HCEC 1CT (cell line): Measurements from ENCODE around the gene SLC25A51.
A peak's percentile ranks its signal among the peaks of the same experiment; 100 is the strongest.
"Not testable (repeated sequence)": the region's sequence is repeated elsewhere in the genome, so short reads cannot be mapped to it uniquely, and the experiment has no call there.

Experiments used
- DNase-seq: peaks from one replicate; pipeline ENCODE4 v3.0.0-alpha.2; 2017

Gene SLC25A51

DNA sequence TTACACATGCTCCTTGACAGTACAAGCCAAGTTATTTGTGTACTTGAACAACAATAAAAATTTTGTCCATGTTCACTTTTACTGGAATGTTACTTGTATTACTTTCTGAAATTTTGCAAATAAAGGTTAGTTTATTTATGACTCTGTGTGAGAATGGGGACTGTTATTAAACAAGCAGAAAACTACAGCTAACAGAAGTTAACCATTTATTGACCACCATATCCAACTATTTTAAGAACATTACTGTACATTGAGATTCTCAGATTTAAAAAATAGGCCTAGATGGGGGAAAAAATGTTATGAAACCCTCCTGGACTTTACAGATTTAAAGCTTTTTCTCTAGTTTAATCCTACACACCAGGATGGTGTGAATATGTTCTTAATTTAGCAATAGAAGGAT lies 1.8 kb downstream of the SLC25A51 start:
- no peak for DNase-seq

DNA sequence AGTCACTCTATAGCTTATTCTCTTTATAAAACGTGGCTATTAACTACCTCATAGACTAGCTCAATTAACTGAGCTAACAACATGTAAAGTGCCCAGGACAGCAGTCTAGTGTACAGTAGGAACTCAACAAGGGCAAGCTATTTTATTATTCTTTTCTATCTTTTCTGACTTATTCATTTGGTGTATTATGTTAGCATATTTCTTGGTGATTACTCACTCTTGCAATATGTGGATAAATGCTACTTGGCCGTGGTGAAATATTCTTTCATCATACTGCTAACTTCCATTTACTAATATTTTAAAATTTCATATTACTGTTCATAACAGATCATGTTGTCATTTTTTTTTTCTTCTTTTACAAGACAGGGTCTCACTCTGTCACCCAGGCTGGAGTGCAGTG lies 4.9 kb downstream of the SLC25A51 start:
- DNase-seq, result peak; percentile 77

DNA sequence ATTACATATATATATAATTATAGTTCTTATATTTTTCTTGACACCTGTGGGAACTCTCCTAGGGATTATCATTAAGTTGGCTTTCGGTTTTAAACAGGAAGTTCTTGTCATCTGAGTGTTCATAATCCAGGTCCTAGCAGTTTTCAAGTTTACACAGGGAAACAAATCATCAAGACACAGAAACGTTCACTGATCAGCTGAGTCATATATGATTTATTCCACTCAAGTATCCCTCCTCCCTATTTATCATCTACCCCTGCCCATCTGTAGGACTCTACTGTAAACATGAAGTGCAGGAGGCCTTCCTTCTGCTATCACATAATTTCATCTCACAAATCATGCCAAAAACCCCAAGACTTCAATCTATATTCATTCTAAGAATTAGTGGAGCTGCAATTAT lies 6.3 kb downstream of the SLC25A51 start:
- DNase-seq, result peak; percentile 63

DNA sequence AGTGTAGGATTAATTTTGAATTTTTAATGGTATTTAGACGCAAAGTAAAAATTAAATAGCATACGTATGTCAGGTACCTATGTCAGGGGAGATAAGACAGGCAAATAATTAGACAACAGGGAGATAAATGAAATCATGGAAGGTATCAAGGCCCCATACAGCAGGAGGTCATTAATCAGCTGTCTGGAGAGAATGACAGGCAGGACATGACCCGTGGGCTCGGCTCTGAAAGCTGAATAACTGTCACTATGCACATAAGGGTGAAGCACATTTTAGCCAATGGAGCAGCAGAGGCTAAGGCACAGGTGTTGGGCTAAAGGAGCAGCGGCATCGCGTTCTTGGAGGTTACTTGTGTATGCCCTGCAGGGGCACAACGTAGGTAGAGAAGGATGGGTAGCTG lies 11.9 kb downstream of the SLC25A51 start:
- no peak for DNase-seq

DNA sequence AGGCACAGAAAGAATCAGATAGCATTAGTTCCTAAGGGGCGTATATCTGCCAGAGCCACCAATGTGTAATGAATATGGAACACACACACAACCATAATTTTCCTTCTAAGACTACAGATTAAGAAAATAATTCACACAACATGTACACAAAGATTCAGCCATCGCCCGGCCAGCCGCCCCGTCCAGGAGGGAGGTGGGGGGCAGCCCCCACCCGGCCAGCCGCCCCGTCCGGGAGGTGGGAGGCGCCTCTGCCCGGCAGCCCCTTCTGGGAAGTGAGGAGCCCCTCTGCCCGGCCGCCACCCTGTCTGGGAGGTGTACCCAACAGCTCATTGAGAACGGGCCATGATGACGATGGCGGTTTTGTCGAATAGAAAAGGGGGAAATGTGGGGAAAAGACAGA lies 12.9 kb downstream of the SLC25A51 start:
- not testable (repeated sequence) for DNase-seq

DNA sequence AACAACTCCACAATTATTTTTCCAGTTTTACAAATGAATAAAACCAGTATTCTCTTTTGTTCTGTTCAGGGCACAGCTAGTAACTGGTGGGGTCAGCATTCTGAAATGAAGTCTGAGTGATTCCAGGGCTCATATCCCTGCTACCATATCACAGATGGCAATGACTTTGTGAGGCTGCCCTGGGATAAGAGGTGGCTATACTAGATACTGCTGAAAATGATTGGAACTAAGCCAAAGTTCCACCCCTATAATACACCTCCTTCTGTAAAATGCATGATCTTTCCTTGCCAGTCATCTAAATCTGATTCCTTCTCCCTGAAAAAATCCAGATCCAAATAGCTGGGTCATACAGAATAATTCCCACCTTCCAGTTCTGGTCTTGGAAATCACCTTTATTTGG lies 14.4 kb downstream of the SLC25A51 start:
- DNase-seq, result no peak

DNA sequence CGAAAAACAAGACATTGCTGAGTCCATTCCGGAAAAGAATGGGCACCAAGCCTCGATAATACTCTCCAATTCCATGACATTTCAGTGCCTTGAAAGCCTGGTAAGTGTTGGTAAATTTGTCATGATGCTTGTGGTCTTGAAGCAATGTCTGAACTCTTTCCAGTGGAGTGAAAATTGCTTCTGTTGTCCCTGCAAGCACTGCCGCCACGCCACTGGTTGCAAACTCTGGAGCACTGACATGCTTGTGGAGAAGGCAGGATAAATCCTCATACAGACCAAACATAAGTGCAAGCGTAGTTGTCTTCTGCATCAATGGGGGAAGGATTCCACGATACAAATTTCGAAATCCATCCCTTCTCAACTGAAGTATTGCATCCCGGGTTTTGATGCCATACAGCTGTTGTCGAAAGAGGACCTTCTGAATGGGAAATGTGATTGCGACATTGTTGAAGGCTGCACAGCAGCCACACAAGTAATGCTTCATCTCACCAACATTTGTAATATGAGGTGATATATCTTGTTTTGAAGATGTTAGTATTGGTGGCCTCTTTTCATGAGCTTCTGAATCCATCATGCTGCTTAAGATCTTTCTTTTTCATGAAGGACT lies 15.8 kb downstream of the SLC25A51 start:
- peak; percentile 61 for DNase-seq

DNA sequence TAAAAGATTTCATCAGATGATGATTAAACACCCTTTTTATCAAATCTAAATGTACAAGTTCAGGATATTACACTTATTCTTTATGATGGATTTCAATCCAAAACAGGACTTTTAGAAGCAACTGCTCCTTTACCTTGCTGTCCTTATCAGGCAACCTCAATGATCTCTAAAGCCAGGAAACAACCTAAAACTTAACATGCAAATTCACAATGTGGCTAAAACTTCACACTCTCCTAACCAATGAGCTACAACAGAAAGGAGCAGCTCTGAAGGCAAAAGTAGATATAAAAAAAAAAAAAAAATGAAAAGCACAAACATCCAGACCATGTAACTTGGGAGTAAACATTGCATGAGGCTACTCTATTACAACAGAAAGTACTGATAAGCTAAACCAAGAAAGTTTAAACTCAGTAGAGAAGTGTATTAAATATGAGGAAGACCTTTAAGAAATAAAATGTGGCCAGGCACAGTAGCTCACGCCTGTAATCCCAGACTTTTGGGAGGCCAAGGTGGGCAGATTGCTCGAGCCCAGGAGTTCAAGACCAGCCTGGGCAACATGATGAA lies 22.9 kb downstream of the SLC25A51 start:
- DNase-seq, result no peak

DNA sequence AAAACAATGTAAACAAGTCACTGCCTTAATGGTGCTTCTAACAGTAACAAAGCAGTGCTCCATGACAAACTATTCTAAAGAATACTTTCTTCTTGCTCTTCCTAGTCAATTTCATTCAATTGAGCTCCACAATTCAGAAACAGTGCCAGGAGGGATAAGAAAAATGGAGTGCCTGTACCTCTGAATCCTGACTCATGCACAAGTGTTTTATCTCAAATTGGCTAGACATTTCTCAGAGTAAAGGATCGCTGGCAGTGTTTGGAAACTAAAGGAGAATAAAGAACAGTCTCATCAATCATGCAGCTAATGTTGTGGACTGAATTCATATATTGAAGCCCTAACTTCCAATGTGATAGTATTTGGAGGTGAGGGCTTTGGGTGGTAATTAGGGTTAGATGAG lies 27.6 kb downstream of the SLC25A51 start:
- no peak for DNase-seq

DNA sequence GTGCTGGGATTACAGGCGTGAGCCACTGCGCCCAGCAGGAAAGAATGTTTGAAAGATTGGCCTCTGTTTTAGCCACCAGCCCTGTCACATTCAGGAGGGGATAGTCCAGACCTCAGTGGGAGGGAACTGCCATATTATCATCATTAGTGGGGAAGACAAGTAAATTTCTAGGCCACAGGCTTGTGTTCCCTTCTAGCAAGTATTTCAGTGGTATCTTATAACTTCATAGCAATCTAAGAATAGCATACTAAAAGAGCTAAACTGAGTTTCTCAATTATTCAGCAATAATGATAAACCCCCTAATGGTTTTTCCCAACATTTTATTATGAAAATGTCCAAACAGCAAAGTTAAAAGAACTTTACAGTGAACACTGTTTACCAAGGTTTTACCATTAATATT lies 30.0 kb downstream of the SLC25A51 start:
- DNase-seq, result no peak

DNA sequence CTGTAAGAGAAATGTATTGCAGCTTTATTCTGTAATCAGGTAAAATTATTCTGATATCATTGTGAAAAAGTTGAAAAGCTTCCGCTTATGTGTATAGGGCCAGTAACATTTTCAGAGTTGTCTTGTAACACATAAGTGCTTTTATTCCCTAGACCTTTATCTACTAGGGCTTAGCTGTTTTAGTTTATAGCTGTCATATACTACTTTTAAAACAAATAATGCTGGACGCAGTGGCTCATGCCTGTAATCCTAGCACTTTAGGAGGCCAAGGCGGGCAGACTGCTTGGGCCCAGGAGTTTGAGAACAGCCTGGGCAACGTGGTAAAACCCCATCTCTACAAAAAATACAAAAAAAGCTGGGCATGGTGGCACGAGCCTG lies 33.1 kb downstream of the SLC25A51 start:
- no peak for DNase-seq

DNA sequence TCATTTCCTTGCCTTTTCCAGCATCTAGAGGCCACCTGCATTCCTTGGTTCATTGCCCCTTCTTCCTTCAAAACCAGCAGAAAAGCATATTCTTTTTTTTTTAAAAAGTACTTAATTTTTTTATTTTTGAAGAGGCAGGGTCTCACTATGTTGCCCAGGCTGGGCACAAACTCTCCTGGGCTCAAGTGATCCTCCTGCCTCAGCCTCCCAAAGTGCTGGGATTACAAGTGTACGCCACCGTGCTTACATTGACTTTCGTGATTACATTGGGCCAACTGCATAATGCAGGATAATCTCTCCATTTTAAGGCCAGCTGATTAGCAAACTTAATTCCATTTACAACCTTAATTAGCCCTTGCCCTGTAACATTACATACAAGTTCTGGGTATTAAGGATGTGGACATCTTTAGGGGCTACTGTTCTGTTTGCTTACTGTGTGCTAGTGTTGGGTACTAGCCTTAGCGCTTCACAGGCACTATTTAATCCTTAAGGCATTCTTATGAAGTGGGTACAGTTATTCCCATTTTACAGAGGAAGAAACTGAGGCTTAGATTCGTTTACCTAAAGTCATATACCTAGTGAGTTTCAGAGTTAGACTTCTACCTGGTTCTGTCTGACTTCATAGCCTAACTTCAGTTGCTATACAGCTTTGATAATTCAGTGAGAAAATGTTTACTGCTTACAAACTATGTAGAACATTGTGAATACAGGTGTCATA lies 33.7 kb downstream of the SLC25A51 start:
- DNase-seq, result no peak

DNA sequence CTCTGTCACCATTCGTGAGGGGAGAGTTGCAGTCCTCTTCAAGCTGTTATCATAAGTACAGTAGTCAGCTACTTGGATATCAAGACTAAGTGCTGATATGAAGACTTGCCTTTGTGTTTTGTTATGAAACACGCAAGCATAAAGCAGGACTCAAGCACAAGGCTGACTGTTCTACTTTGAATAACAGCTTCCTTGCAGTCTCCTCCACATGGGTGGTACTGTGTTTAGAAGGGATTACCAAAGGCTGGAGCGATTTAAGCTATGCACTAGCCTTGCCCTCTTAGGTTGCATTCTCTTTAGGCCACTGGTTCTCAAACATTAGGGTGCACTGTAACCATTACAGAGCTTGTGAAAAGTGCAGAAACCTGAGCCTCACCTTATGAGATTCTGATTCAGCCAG lies 41.4 kb downstream of the SLC25A51 start:
- DNase-seq, result no peak

DNA sequence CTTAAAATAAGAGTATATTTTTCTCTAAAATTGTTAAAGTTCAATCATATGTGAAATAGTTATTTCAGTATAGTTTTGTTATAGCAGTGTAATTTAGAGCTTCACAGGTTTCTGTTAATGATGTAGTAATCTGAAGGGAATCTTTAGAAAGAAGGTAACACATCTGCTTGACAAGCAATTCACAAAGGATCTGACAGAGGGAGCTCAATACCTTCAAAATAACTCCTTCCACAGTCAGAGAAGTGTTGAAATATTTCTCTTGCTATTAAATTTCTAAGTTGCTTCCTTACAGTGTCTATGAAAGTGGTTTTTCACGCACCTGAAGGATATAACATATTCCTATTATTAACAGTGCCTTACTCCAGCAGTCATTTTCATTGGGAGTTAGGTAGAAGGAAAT lies 44.9 kb downstream of the SLC25A51 start:
- DNase-seq, result peak; percentile 35

DNA sequence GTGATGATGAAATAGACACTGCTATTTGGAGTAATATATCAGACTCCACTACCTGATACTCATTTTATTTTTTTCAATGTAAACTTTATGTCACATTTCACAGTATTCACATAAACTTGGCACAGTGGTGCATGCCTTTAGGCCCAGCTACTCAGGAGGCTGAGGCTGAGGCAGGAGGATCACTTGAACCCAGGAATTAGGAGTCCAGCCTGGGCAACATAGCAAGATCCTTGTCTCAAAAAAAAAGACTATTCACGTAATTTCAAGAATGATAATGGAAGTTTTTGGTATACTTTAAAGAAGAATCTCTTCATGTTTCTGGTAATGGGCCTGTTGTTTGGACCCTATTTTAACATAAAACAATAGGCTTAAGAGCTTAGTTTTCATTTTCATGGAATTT lies 47.4 kb downstream of the SLC25A51 start:
- DNase-seq, result no peak

DNA sequence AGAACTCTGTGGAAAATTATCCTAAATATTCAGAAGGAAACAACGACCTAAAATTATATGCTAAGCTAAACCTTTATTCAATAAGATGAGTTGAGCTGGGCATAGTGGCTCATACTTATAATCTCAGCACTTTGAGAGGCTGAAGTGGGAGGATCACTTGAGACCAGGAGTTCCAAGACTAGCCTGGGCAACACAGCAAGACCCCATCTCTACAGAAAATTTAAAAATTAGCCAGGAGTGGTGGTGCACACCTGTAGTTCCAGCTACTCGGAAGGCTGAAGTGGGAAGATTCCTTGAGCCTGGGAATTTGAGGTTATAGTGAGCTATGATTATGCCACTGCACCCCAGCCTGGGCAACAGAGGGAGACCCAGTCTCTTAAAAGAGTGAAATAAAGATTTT lies 51.7 kb downstream of the SLC25A51 start:
- DNase-seq, result no peak

DNA sequence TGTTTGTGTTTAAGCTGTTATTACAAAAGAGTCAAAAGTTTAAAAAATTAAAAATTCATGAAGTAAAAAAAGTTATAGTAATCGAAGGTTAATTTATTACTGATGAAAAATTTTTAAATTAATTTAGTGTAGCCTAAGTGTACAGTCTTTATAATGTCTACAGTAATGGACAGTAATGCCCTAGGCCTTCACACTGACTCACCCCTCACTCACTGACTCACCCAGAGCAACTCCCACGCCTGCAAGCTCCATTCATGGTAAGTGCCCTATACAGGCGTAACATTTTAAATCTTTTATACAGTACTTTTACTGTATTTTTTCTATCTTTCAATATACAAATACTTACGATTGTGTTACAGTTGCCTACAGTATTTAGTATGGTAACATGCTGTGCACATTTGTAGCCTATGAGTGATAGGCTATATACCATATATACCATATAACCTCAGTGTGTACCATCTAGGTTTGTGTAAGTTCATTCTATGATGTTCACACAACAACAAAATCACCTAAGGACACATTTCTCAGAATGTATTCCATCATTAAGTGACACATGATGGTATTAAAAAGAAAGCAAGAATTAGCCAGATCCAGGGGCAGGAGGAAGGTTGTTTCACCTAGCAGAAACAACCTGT lies 63.2 kb downstream of the SLC25A51 start:
- DNase-seq, result peak; percentile 81

DNA sequence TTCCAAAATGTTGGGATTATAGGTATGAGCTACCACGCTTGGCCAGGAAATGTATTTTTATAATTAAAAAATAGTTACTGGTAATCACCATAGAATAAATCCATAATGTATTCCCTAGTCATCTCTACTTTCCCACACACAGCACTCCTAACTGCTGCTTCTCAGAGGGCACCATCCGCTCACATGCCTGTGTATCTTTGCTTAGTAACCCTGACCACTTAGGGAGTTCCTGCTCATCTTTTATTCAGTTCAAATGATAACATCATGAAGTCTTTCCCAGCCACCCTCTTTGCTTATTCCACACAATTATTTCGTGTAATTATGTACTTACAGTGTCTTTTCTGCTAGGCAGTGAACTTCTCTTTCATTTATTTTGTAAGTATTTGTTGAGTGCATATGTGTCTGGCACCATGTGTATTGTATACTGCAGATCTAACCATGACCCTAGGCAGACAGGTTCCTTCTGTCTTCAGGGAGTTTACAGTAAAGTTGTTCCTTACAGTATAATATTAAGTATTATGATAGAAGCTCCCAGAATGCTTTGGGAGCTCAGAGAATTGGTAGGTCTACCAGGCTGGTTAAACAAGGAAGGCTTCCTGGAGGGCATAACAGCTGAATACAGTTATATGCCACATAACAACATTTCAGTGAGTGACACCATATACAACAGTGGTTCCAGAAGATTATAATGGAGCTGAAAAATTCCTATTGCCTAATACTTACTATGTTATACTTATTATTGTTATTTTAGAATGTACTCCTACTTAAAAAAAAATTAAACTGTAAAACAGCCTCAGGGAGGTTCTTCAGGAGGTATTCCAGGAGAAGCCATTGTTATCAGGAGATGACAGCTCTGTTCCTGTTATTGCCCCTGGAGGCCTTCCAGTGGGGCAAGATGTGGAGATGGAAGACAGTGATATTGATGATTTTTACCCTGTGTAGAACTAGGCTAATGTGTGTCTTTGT lies 64.1 kb downstream of the SLC25A51 start:
- DNase-seq, result no peak
